H1 (cell line): ENCODE results near the gene SLC1A2. TPM values are rescaled to one million over a fixed set of nuclear protein-coding genes. Genes with fewer than 3 reads are reported as not detected.

ENCODE experiments used
- CTCF ChIA-PET: fragments of 300-600 bp; sonication (Branson Sonifier 250); formaldehyde crosslinking; loops from one replicate; lab custom pipeline; 2021; ENCODE audit not compliant: partially characterized antibody; lab: Charles Lee
- POLR2A ChIA-PET: fragments of 300-600 bp; sonication (Branson Sonifier 250); formaldehyde crosslinking; loops from one replicate; lab custom pipeline; 2021; ENCODE audit warnings: inconsistent platforms; ENCODE audit not compliant: partially characterized antibody; lab: Charles Lee
- DNase-seq, 2 experiments: peaks; one replicate each; pipeline versions ENCODE4 v3.0.0 to v3.0.0-alpha.2; 2010 to 2022; ENCODE audit warnings: low spot score in 2 of 2, low read depth in 1 of 2, mixed read lengths in 1 of 2
- FAIRE-seq: peaks from 2 replicates; lab custom pipeline; 2011; peaks lifted over from hg19 to GRCh38; lab: Jason Lieb, UNC
- H2AFZ ChIP-seq: 2 replicates; pipeline ENCODE4 v1.8.1; 2012; ENCODE audit warnings: low read length, inconsistent platforms
- H2AK5ac ChIP-seq: 2 replicates; pipeline ENCODE4 v1.6.1; 2013; ENCODE audit warnings: low read depth, low read length
- H2BK120ac ChIP-seq: replicated peaks from 2 replicates; pipeline ENCODE3; 2013; ENCODE audit warnings: low read depth, low read length, inconsistent platforms
- H2BK12ac ChIP-seq: 2 replicates; pipeline ENCODE4 v1.6.1; 2013; ENCODE audit warnings: low read depth, low read length
- H2BK15ac ChIP-seq: 2 replicates; pipeline ENCODE4 v1.6.1; 2013; ENCODE audit warnings: low read length
- H2BK20ac ChIP-seq: 2 replicates; pipeline ENCODE4 v1.6.1; 2013; ENCODE audit warnings: low read length
- H2BK5ac ChIP-seq: 2 replicates; pipeline ENCODE4 v1.6.1; 2013; ENCODE audit warnings: low read depth, low read length
- H3K14ac ChIP-seq: 2 replicates; pipeline ENCODE4 v1.6.1; 2013; ENCODE audit warnings: inconsistent platforms; ENCODE audit not compliant: insufficient read length
- H3K18ac ChIP-seq: 2 replicates; pipeline ENCODE4 v1.6.1; 2013; ENCODE audit warnings: low read length; ENCODE audit errors: extremely low read depth
- H3K23ac ChIP-seq: 2 replicates; pipeline ENCODE4 v1.6.1; 2013; ENCODE audit warnings: inconsistent platforms; ENCODE audit not compliant: insufficient read length
- H3K23me2 ChIP-seq: 2 replicates; pipeline ENCODE4 v1.6.1; 2013; ENCODE audit warnings: low read depth, low read length
- H3K27ac ChIP-seq: 2 replicates; pipeline ENCODE4 v1.6.1; 2011; ENCODE audit warnings: low read depth, low read length, inconsistent platforms
- H3K27me3 ChIP-seq, 4 experiments: replicated peaks in 1 of 4; 1 replicate in 1 of 4; 2 replicates in 3 of 4; pipeline versions ENCODE4 v1.6.1 to v1.8.1; 2011 to 2013; ENCODE audit warnings: low read length in 3 of 4, mild to moderate bottlenecking in 3 of 4, inconsistent platforms in 2 of 4, mixed read lengths in 2 of 4, moderate library complexity in 1 of 4; ENCODE audit not compliant: control insufficient read depth in 3 of 4, insufficient read depth in 3 of 4; ENCODE audit errors: extremely low read depth in 1 of 4
- H3K36me3 ChIP-seq, 4 experiments: 2 replicates each; pipeline versions ENCODE4 v1.6.1 to v1.8.1; 2011 to 2013; ENCODE audit warnings: mild to moderate bottlenecking in 4 of 4, low read length in 3 of 4, moderate library complexity in 2 of 4, control low read depth in 1 of 4, inconsistent platforms in 1 of 4; ENCODE audit not compliant: insufficient read depth in 4 of 4, control insufficient read depth in 2 of 4
- H3K4ac ChIP-seq: replicated peaks from 2 replicates; pipeline ENCODE3; 2013; ENCODE audit warnings: low read length, low read depth, mixed read lengths, inconsistent platforms; ENCODE audit not compliant: insufficient read length
- H3K4me1 ChIP-seq, 4 experiments: replicated peaks in 1 of 4; 1 replicate in 1 of 4; 2 replicates in 3 of 4; pipeline versions ENCODE4 v1.6.1 to v1.8.1; 2011 to 2013; ENCODE audit warnings: low read length in 3 of 4, inconsistent platforms in 2 of 4, mixed read lengths in 1 of 4; ENCODE audit not compliant: insufficient read depth in 4 of 4, control insufficient read depth in 3 of 4
- H3K4me2 ChIP-seq, 2 experiments: 2 replicates each; pipeline versions ENCODE4 v1.6.1 to v1.8.1; 2011 to 2013; ENCODE audit warnings: low read depth in 2 of 2, low read length in 2 of 2, control low read depth in 1 of 2, inconsistent platforms in 1 of 2, mild to moderate bottlenecking in 1 of 2; ENCODE audit not compliant: insufficient read depth in 1 of 2
- H3K4me3 ChIP-seq, 4 experiments: fragments of 200-600, 300-600 bp in 1 of 4; sonication (generic), shearing (Covaris generic), sonication (Bioruptor Twin) in 1 of 4; 2 replicates each; pipeline versions ENCODE4 v1.5.1 to v1.8.1; 2011 to 2016; ENCODE audit warnings: low read length in 4 of 4, low read depth in 3 of 4, control low read depth in 2 of 4, inconsistent platforms in 2 of 4, mild to moderate bottlenecking in 2 of 4, mixed read lengths in 1 of 4, moderate library complexity in 1 of 4; ENCODE audit not compliant: insufficient read depth in 2 of 4; ENCODE audit errors: extremely low read depth in 1 of 4
- H3K56ac ChIP-seq: replicated peaks from 2 replicates; pipeline ENCODE3; 2013; ENCODE audit warnings: low read depth, mild to moderate bottlenecking, mixed read lengths, low read length, inconsistent platforms; ENCODE audit not compliant: insufficient read length
- H3K79me1 ChIP-seq: 2 replicates; pipeline ENCODE4 v1.6.1; 2013; ENCODE audit warnings: low read depth, low read length, control low read depth
- H3K79me2 ChIP-seq, 2 experiments: 2 replicates each; pipeline versions ENCODE4 v1.6.1 to v1.8.1; 2012 to 2013; ENCODE audit warnings: low read length in 2 of 2, mild to moderate bottlenecking in 2 of 2, inconsistent platforms in 1 of 2; ENCODE audit not compliant: insufficient read depth in 2 of 2, control insufficient read depth in 1 of 2
- H3K9ac ChIP-seq, 4 experiments: replicated peaks in 1 of 4; 1 replicate in 1 of 4; 2 replicates in 3 of 4; pipeline versions ENCODE4 v1.6.1 to v1.8.1; 2011 to 2013; ENCODE audit warnings: low read depth in 3 of 4, low read length in 3 of 4, control low read depth in 2 of 4, mild to moderate bottlenecking in 2 of 4, moderate library complexity in 2 of 4, inconsistent platforms in 1 of 4; ENCODE audit errors: extremely low read depth in 1 of 4
- H3K9me3 ChIP-seq, 2 experiments: 2 replicates each; pipeline versions ENCODE4 v1.6.1 to v1.8.1; 2012 to 2013; ENCODE audit warnings: mild to moderate bottlenecking in 2 of 2, moderate library complexity in 2 of 2, control low read depth in 1 of 2, inconsistent platforms in 1 of 2, low read depth in 1 of 2, low read length in 1 of 2, mixed read lengths in 1 of 2; ENCODE audit not compliant: insufficient read depth in 2 of 2
- H4K20me1 ChIP-seq, 2 experiments: replicated peaks in 1 of 2; 2 replicates each; pipeline versions ENCODE3 to v1.8.1; 2011 to 2013; ENCODE audit warnings: inconsistent platforms in 2 of 2, low read length in 2 of 2, mild to moderate bottlenecking in 1 of 2; ENCODE audit not compliant: insufficient read depth in 2 of 2, control insufficient read depth in 1 of 2
- H4K5ac ChIP-seq: 2 replicates; pipeline ENCODE4 v1.6.1; 2013; ENCODE audit warnings: low read length, low read depth, mixed read lengths, inconsistent platforms; ENCODE audit not compliant: insufficient read length
- H4K8ac ChIP-seq: 2 replicates; pipeline ENCODE4 v1.8.0; 2013; ENCODE audit warnings: mild to moderate bottlenecking, moderate library complexity, low read length, inconsistent platforms; ENCODE audit not compliant: insufficient read depth; ENCODE audit errors: extremely low read depth
- H4K91ac ChIP-seq: replicated peaks from 2 replicates; pipeline ENCODE3; 2013; ENCODE audit warnings: low read length, mixed read lengths, inconsistent platforms; ENCODE audit not compliant: insufficient read length
- WGBS, 2 experiments: shearing (Covaris generic) in 1 of 2; methylation state at CpG; one replicate each; pipeline versions ENCODE4 v1.1.6 to v1.1.7; 2013 to 2015; ENCODE audit warnings: low lambda C conversion rate in 2 of 2, mixed read lengths in 2 of 2, inconsistent platforms in 1 of 2, low coverage in 1 of 2, missing lambda C conversion rate in 1 of 2; ENCODE audit not compliant: insufficient replicate concordance in 2 of 2, insufficient coverage in 1 of 2, insufficient read length in 1 of 2; ENCODE audit errors: extremely low coverage in 1 of 2, missing lambda C conversion rate in 1 of 2; 5-methylcytosine and 5-hydroxymethylcytosine counted together
- polyA plus RNA-seq, 7 experiments: library from polyadenylated mRNA; depleted of rRNA in 3 of 7; stranded (reverse) in 5 of 7; unstranded in 2 of 7; fragments of >200 nt in 5 of 7; fragments of 200-250 nt in 2 of 7; gene quantifications; 1 replicate in 5 of 7; 2 replicates in 1 of 7; 4 replicates in 1 of 7; pipeline versions ENCODE4 v1.2.1 to v1.2.3, GENCODE V29; 2011 to 2013; ENCODE audit warnings: missing spikeins in 2 of 7, mixed read lengths in 2 of 7
- total RNA-seq: library from RNA; stranded (reverse); fragmentation: NEBNext Ultra II Directional; extraction: Animal tissue kit (Norgen Biotek cat#: 25700); gene quantifications from 2 replicates; pipeline ENCODE4 v1.2.1, GENCODE V29; 2021

Gene SLC1A2
- total and polyA plus RNA-seq, 2 of the 8 experiments (the other 6 are each of a cell fraction or from before 2014, with no cell fraction given) = 0.57 to 1.2 TPM

- H2AK5ac ChIP-seq = no peak overlapping the region
- H3K9ac ChIP-seq = no peak overlapping the region
- H3K23me2 ChIP-seq = no peaks in the 10 kb centered on the region
- no peak overlapping the region for H4K91ac ChIP-seq
- no peak overlapping the region for H3K4me2 ChIP-seq
- H3K56ac ChIP-seq = no peak overlapping the region
- no peak for FAIRE-seq
- H3K36me3 ChIP-seq = no peaks in the 10 kb centered on the region
- no peak overlapping the region for H2AFZ ChIP-seq
- H2BK20ac ChIP-seq = no peak overlapping the region
- H4K20me1 ChIP-seq = no peaks in the 10 kb centered on the region
- no peak overlapping the region for H2BK12ac ChIP-seq
- H3K27me3 ChIP-seq = no peaks in the 10 kb centered on the region; a peak in 2 of 7 replicates
- 95% methylated on average over 1 of the region's 1 CpG; no CpG with 5 or more reads in 1 of the 2 experiments for WGBS, 2 experiments
- ChIA-PET POLR2A (no interaction called here), CTCF (interaction anchor here (0.7 to 2.0 kb wide), 8 partner anchors 9 to 312 kb away, joined by 3 to 9 read pairs (median 4); no protein-coding TSS in a partner anchor)
- H3K4me3 ChIP-seq = no peak overlapping the region
- no peak overlapping the region for H3K18ac ChIP-seq
- H3K9me3 ChIP-seq = no peaks in the 10 kb centered on the region
- H3K79me1 ChIP-seq = no peaks in the 10 kb centered on the region
- H3K27ac ChIP-seq = no peak overlapping the region
- H4K8ac ChIP-seq = no peak overlapping the region
- H2BK120ac ChIP-seq = no peak overlapping the region
- H3K23ac ChIP-seq = no peak overlapping the region
- H2BK5ac ChIP-seq = no peak overlapping the region
- H3K4ac ChIP-seq = no peak overlapping the region
- H3K14ac ChIP-seq = no peak overlapping the region
- H4K5ac ChIP-seq = no peak overlapping the region
- DNase-seq = no peak
- no peaks in the 10 kb centered on the region for H3K79me2 ChIP-seq
- H2BK15ac ChIP-seq = no peak overlapping the region
- H3K4me1 ChIP-seq = peaks cover 0 to 2% (median 2%) of the 10 kb centered on the region in 4 experiments; a peak in 4 of 7 replicates
Observed at GRCh38 chr11:35238882-35239281, 180.5 kb downstream of the SLC1A2 start.
